NCI-H187 treated with DMSO at 0.1 percent for 48 hours (cell line): ENCODE data around the gene ARFGAP3.
A peak's percentile ranks its signal among the peaks of the same experiment; 100 is the strongest.
"Not testable (repeated sequence)": the region's sequence is repeated elsewhere in the genome, so short reads cannot be mapped to it uniquely, and the experiment has no call there.

Source experiments
- DNase-seq: peaks from one replicate; lab custom pipeline; 2025; lab: John Stamatoyannopoulos, UW

The ARFGAP3 gene

GRCh38 chr22:42794551-42795510 lies 62.2 kb downstream of the ARFGAP3 start:
- no peak for DNase-seq

- no peak for DNase-seq
These were observed 63.1 kb downstream of the ARFGAP3 start for GRCh38 chr22:42793848-42794405.

- DNase-seq, result no peak
These were observed 63.9 kb downstream of the ARFGAP3 start for GRCh38 chr22:42792909-42793847.

- DNase-seq, result no peak
These were observed 64.6 kb downstream of the ARFGAP3 start for GRCh38 chr22:42792453-42792908.

GRCh38 chr22:42791721-42792452 lies 65.2 kb downstream of the ARFGAP3 start:
- DNase-seq, result no peak

- no peak for DNase-seq
These were observed 68.6 kb downstream of the ARFGAP3 start for GRCh38 chr22:42788466-42788865.

GRCh38 chr22:42788021-42788420 lies 69.1 kb downstream of the ARFGAP3 start:
- no peak for DNase-seq

- DNase-seq, result no peak
These were observed 69.7 kb downstream of the ARFGAP3 start for GRCh38 chr22:42787357-42787736.

- no peak for DNase-seq
These were observed 70.3 kb downstream of the ARFGAP3 start for GRCh38 chr22:42786606-42787356.

GRCh38 chr22:42785706-42786499 lies 71.2 kb downstream of the ARFGAP3 start:
- no peak for DNase-seq

GRCh38 chr22:42782306-42782705 lies 74.8 kb downstream of the ARFGAP3 start:
- DNase-seq, result not testable (repeated sequence)

- peak; percentile 1 for DNase-seq
These were observed 77.0 kb downstream of the ARFGAP3 start for GRCh38 chr22:42780070-42780540.

- DNase-seq, result no peak
These were observed 79.9 kb downstream of the ARFGAP3 start for GRCh38 chr22:42777126-42777525.

GRCh38 chr22:42773167-42773566 lies 83.9 kb downstream of the ARFGAP3 start:
- DNase-seq, result no peak

- DNase-seq, result no peak
These were observed 84.4 kb downstream of the ARFGAP3 start for GRCh38 chr22:42772647-42773046.

- no peak for DNase-seq
These were observed 86.0 kb downstream of the ARFGAP3 start for GRCh38 chr22:42770941-42771647.

- no peak for DNase-seq
These were observed 86.7 kb downstream of the ARFGAP3 start for GRCh38 chr22:42770448-42770726.

- no peak for DNase-seq
These were observed 87.3 kb downstream of the ARFGAP3 start for GRCh38 chr22:42769574-42770447.

- DNase-seq, result no peak
These were observed 87.9 kb downstream of the ARFGAP3 start for GRCh38 chr22:42769238-42769573.
